ENCODE measurements around the gene NCAM1.

The NCAM1 gene

DNA sequence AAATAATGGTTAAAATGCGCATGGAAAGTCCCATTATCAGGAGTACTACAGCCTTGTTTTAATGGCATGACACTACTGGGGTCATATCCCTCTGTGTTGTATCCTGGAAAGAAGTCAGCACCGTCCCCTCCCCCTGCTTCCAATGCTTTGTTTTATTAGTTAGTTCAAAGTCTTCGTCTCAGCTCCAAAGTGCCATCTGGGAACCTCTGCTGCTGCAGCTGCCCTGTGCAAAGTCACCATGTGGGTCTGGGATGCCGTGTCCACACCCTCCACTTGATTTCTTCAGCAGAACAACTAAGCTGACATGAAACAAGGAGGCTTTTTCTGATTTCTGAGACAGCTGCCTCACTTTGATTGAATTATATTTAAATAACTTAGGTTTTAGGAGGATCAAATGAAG lies 29.5 kb upstream of the NCAM1 start:
- H3K36me3 ChIP-seq: no peaks in the 10 kb centered on the region
- H3K4me3 ChIP-seq (ENCODE audit: low read depth, low read length): no peak overlapping the region
- TF ChIP-seq, protein P1, sequence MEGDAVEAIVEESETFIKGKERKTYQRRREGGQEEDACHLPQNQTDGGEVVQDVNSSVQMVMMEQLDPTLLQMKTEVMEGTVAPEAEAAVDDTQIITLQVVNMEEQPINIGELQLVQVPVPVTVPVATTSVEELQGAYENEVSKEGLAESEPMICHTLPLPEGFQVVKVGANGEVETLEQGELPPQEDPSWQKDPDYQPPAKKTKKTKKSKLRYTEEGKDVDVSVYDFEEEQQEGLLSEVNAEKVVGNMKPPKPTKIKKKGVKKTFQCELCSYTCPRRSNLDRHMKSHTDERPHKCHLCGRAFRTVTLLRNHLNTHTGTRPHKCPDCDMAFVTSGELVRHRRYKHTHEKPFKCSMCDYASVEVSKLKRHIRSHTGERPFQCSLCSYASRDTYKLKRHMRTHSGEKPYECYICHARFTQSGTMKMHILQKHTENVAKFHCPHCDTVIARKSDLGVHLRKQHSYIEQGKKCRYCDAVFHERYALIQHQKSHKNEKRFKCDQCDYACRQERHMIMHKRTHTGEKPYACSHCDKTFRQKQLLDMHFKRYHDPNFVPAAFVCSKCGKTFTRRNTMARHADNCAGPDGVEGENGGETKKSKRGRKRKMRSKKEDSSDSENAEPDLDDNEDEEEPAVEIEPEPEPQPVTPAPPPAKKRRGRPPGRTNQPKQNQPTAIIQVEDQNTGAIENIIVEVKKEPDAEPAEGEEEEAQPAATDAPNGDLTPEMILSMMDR (IDR thresholded peaks at IDR 0.05; ENCODE audit: low read depth, low read length): no peak
- DNase-seq: no peak
- H3K27ac ChIP-seq: no peak overlapping the region
- H3K27me3 ChIP-seq (ENCODE audit: insufficient read depth, low read depth, severe bottlenecking): no peaks in the 10 kb centered on the region
- H3K9me3 ChIP-seq (ENCODE audit: severe bottlenecking): no peaks in the 10 kb centered on the region

DNA sequence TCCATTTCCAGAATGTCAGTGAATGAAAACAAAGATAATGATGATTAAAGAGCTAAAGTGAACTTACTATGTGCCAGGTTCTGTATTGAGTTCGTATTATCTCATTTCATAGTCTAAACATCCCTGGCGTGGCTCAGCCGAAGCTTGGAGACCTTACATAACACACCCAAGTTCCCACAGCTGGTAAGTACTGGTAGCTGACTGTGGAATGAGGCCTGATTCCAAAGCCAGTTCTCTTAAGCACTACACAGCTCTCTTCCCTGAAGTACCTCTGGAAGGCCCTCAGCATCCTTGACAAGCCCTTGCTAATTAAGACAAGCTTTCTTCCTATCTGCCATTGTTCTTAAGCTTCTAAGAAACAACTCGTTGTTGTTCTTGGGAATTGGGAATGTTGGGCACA lies 28.6 kb upstream of the NCAM1 start:
- no peak for DNase-seq

DNA sequence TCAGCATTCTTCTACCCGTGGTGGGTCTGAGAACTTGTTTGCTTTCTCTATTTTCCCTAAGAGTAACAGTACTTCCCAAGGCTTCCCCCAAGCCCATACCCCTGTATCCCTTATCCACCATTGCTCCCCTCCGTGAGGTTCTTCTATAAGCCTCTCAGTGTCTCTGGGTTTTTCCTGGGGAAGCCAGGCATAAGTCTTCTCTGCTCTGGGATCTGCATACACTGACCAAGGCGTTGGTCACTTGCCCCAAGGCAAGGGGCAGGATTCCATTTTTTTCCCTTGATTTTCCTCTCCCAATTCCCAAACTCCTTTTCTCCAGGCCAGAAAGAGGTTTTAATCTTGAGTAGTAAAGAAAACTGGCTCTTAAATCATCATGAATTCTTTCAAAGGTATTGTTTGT lies 27.2 kb upstream of the NCAM1 start:
- Histone ChIP-seq H3K27me3 (ENCODE audit: insufficient read depth, low read depth, severe bottlenecking) (no peaks in the 10 kb centered on the region), H3K9me3 (ENCODE audit: severe bottlenecking) (no peaks in the 10 kb centered on the region), H3K27ac (no peak overlapping the region), H3K36me3 (no peaks in the 10 kb centered on the region), H3K4me3 (ENCODE audit: low read depth, low read length) (no peak overlapping the region)
- TF ChIP-seq, protein P1 (IDR thresholded peaks at IDR 0.05; ENCODE audit: low read depth, low read length): no peak
- DNase-seq: no peak

More for the DNA sequence above, 28.6 kb upstream of the NCAM1 start:
- Histone ChIP-seq H3K27me3 (ENCODE audit: insufficient read depth, low read depth, severe bottlenecking) (no peaks in the 10 kb centered on the region), H3K36me3 (no peaks in the 10 kb centered on the region), H3K4me3 (ENCODE audit: low read depth, low read length) (no peak overlapping the region), H3K9me3 (ENCODE audit: severe bottlenecking) (no peaks in the 10 kb centered on the region), H3K27ac (no peak overlapping the region)
- TF ChIP-seq, protein P1 (IDR thresholded peaks at IDR 0.05; ENCODE audit: low read depth, low read length): no peak

DNA sequence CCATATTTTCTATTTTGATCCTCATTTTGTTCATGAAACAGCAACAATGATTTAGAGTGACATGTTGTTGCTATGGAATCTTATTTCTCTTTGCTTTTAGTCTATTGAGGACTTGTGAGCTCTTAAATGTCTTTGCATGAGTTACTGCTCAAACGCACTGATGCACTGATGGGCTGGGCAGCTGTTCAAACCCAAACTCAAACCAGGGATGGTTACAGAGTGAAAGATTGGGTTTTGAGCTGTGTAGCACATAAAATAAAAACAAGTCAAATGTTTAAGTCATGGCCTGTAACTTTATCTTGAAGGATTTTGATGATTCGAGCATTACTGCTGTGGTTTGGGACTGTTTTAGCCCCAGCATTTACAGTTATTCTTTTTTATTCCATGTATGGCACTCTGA lies 20.1 kb upstream of the NCAM1 start:
- no peak overlapping the region for H3K4me3 ChIP-seq (ENCODE audit: low read depth, low read length)
- no peaks in the 10 kb centered on the region for H3K36me3 ChIP-seq
- no peaks in the 10 kb centered on the region for H3K9me3 ChIP-seq (ENCODE audit: severe bottlenecking)
- no peaks in the 10 kb centered on the region for H3K27me3 ChIP-seq (ENCODE audit: insufficient read depth, low read depth, severe bottlenecking)
- DNase-seq: no peak
- H3K27ac ChIP-seq: no peak overlapping the region
- TF ChIP-seq, protein P1 (IDR thresholded peaks at IDR 0.05; ENCODE audit: low read depth, low read length): no peak

DNA sequence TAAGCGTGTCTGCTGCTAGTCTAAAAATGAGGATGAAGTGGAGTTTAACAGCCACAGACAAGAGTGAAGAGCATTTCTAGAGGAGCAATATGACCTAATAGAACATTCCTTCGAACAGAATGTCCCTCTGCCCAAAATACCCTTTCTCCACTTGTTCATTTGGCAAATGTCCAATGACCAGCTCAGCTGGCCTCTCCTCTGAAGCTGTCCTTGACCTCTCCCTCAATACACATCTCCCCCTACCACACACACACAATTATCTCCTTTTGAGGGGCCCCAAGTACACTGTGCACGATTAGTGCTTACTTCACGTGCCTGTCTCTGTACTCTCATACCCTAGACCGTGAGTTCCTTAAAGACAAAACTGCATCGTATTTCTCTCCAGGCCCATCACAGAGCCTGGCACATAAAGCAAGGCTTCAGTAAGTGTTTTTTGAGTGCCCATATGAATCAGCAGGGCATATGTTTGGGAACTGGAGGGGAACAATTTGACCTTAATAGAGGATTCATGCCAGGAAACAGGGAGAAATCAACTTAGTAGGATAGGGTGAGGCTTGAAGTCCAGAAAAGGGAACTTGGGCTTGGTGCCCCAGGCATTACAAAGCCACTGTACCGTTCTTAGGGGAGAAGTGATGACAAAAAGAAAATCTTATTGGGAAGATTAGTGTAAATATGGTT lies 18.1 kb upstream of the NCAM1 start:
- Histone ChIP-seq H3K27me3 (ENCODE audit: insufficient read depth, low read depth, severe bottlenecking) (no peaks in the 10 kb centered on the region), H3K4me3 (ENCODE audit: low read depth, low read length) (no peak overlapping the region), H3K27ac (no peak overlapping the region), H3K9me3 (ENCODE audit: severe bottlenecking) (no peaks in the 10 kb centered on the region), H3K36me3 (no peaks in the 10 kb centered on the region)
- no peak for DNase-seq
- TF ChIP-seq, protein P1 (IDR thresholded peaks at IDR 0.05; ENCODE audit: low read depth, low read length): no peak

DNA sequence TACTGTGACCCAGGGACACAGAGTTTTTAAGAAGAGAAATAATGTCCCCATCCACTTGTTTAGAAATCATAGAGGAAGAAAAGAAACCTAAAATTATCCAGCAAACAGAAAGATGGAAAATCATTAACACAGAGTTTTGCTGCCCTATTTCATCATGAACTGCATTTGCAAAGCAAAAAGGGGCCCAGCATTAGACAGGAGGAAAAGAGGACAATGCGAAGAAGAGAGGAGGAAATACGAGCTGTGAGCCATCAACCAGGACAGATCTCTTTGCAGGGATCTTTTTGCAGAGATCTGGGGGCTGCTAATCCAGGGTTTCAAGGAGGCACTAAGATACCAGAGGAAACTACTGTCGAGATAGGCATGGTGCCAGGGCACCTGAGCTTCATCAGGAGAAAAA lies 14.4 kb upstream of the NCAM1 start:
- no peak overlapping the region for H3K4me3 ChIP-seq (ENCODE audit: low read depth, low read length)
- no peaks in the 10 kb centered on the region for H3K9me3 ChIP-seq (ENCODE audit: severe bottlenecking)
- TF ChIP-seq, protein P1 (IDR thresholded peaks at IDR 0.05; ENCODE audit: low read depth, low read length): no peak
- H3K36me3 ChIP-seq: no peaks in the 10 kb centered on the region
- H3K27me3 ChIP-seq (ENCODE audit: insufficient read depth, low read depth, severe bottlenecking): no peaks in the 10 kb centered on the region
- H3K27ac ChIP-seq: no peak overlapping the region
- DNase-seq: no peak

All from WERI-Rb-1 (cell line).